HEK293 (cell line): ENCODE data around the gene NLE1.

Source experiments
- CTCF ChIA-PET: fragments of 350-600 bp; formaldehyde crosslinking; extraction: SDS; loops from one replicate; lab custom pipeline; 2021; ENCODE audit warnings: antibody characterized with exemption; lab: Yijun Ruan, JAX
- POLR2A ChIA-PET: fragments of 300-600 bp; formaldehyde crosslinking; extraction: SDS; loops from one replicate; lab custom pipeline; 2020; ENCODE audit warnings: antibody characterized with exemption, inconsistent platforms; lab: Yijun Ruan, JAX
- H3K27ac ChIP-seq: fragments of 200-500 bp; sonication (Bioruptor generic); 2 replicates; pipeline ENCODE4 v1.5.1; 2014; ENCODE audit warnings: low read depth, low read length, control low read depth, inconsistent platforms; ENCODE audit errors: extremely low read depth
- H3K36me3 ChIP-seq, 2 experiments: fragments of 200-500 bp in 1 of 2; sonication (Bioruptor generic) in 1 of 2; 1 replicate in 1 of 2; 2 replicates in 1 of 2; pipeline ENCODE4 v1.5.1; 2014 to 2017; ENCODE audit warnings: inconsistent platforms in 2 of 2, low read length in 2 of 2; ENCODE audit not compliant: control insufficient read depth in 2 of 2, insufficient read depth in 1 of 2
- H3K4me1 ChIP-seq: fragments of 200-500 bp; sonication (Bioruptor generic); 2 replicates; pipeline ENCODE4 v1.5.1; 2014; ENCODE audit warnings: mild to moderate bottlenecking, low read length, inconsistent platforms; ENCODE audit not compliant: control insufficient read depth, insufficient read depth
- H3K4me3 ChIP-seq: 2 replicates; pipeline ENCODE4 v1.5.1; 2011; ENCODE audit warnings: low read depth, mild to moderate bottlenecking, control low read depth, low read length, moderate library complexity
- H3K9me3 ChIP-seq: fragments of 200-500 bp; sonication (Bioruptor generic); 2 replicates; pipeline ENCODE4 v1.5.1; 2014; ENCODE audit warnings: low read depth, low read length, inconsistent platforms; ENCODE audit not compliant: control insufficient read depth, insufficient read depth
- REPIN1 ChIP-seq: fragments of 450-650 bp; formaldehyde crosslinking; IDR thresholded peaks from 2 replicates; pipeline ENCODE4 v1.5.1; 2017; ENCODE audit warnings: missing biosample characterization, missing genetic modification characterization, low read depth
- YY1 ChIP-seq: fragments of 450-650 bp; formaldehyde crosslinking; IDR thresholded peaks from 2 replicates; pipeline ENCODE4 v1.5.1; 2018; ENCODE audit warnings: missing biosample characterization, missing genetic modification characterization
- ZFP3 ChIP-seq: fragments of 450-650 bp; formaldehyde crosslinking; IDR thresholded peaks from 2 replicates; pipeline ENCODE4 v1.5.1; 2016; ENCODE audit warnings: low read depth, missing biosample characterization, missing genetic modification characterization
- ZNF248 ChIP-seq: fragments of 450-650 bp; formaldehyde crosslinking; IDR thresholded peaks from 2 replicates; pipeline ENCODE4 v1.5.1; 2017; ENCODE audit warnings: missing biosample characterization, missing genetic modification characterization
- ZNF37A ChIP-seq: fragments of 450-650 bp; IDR thresholded peaks from 2 replicates; pipeline ENCODE4 v1.5.1; 2018; ENCODE audit warnings: missing biosample characterization, missing genetic modification characterization
- ZNF423 ChIP-seq: fragments of 450-650 bp; formaldehyde crosslinking; IDR thresholded peaks from 2 replicates; pipeline ENCODE4 v1.5.1; 2016; ENCODE audit warnings: missing biosample characterization, missing genetic modification characterization
- ZNF501 ChIP-seq: fragments of 450-650 bp; formaldehyde crosslinking; IDR thresholded peaks from 2 replicates; pipeline ENCODE4 v1.5.1; 2016; ENCODE audit warnings: missing biosample characterization, missing genetic modification characterization
- ZNF670 ChIP-seq: fragments of 450-650 bp; formaldehyde crosslinking; IDR thresholded peaks from 2 replicates; pipeline ENCODE4 v1.5.1; 2016; ENCODE audit warnings: missing biosample characterization, missing genetic modification characterization, low read depth
- ZNF677 ChIP-seq: fragments of 450-650 bp; IDR thresholded peaks from 2 replicates; pipeline ENCODE4 v1.5.0; 2018; ENCODE audit warnings: missing biosample characterization, mild to moderate bottlenecking, missing genetic modification characterization, moderate library complexity
- ZNF792 ChIP-seq: fragments of 450-650 bp; formaldehyde crosslinking; IDR thresholded peaks from 2 replicates; pipeline ENCODE4 v1.5.1; 2016; ENCODE audit warnings: missing biosample characterization, missing genetic modification characterization
- TF ChIP-seq, protein P1 (sequence below): fragments of 450-650 bp; formaldehyde crosslinking; IDR thresholded peaks from 2 replicates; pipeline ENCODE4 v1.5.1; 2016; ENCODE audit warnings: missing biosample characterization, missing genetic modification characterization
- TF ChIP-seq, protein P2 (sequence below): fragments of 450-650 bp; formaldehyde crosslinking; IDR thresholded peaks from 2 replicates; pipeline ENCODE4 v1.5.1; 2016; ENCODE audit warnings: missing biosample characterization, missing genetic modification characterization
- TF ChIP-seq, protein P3 (sequence below): fragments of 450-650 bp; formaldehyde crosslinking; IDR thresholded peaks from 2 replicates; pipeline ENCODE4 v1.5.1; 2017; ENCODE audit warnings: missing biosample characterization, missing genetic modification characterization
- TF ChIP-seq, protein P4 (sequence below): fragments of 450-650 bp; formaldehyde crosslinking; IDR thresholded peaks from 2 replicates; pipeline ENCODE4 v1.5.1; 2016; ENCODE audit warnings: missing biosample characterization, missing genetic modification characterization
- TF ChIP-seq, protein P5 (sequence below): fragments of 450-650 bp; IDR thresholded peaks from 2 replicates; pipeline ENCODE4 v1.5.1; 2018; ENCODE audit warnings: missing biosample characterization, missing genetic modification characterization
- TF ChIP-seq, protein P6 (sequence below): fragments of 450-650 bp; formaldehyde crosslinking; IDR thresholded peaks from 2 replicates; pipeline ENCODE4 v1.5.1; 2016; ENCODE audit warnings: missing biosample characterization, missing genetic modification characterization
- TF ChIP-seq, protein P7 (sequence below): fragments of 450-650 bp; formaldehyde crosslinking; IDR thresholded peaks from 2 replicates; pipeline ENCODE4 v1.5.1; 2016; ENCODE audit warnings: missing biosample characterization, missing genetic modification characterization, borderline replicate concordance

The NLE1 gene

DNA sequence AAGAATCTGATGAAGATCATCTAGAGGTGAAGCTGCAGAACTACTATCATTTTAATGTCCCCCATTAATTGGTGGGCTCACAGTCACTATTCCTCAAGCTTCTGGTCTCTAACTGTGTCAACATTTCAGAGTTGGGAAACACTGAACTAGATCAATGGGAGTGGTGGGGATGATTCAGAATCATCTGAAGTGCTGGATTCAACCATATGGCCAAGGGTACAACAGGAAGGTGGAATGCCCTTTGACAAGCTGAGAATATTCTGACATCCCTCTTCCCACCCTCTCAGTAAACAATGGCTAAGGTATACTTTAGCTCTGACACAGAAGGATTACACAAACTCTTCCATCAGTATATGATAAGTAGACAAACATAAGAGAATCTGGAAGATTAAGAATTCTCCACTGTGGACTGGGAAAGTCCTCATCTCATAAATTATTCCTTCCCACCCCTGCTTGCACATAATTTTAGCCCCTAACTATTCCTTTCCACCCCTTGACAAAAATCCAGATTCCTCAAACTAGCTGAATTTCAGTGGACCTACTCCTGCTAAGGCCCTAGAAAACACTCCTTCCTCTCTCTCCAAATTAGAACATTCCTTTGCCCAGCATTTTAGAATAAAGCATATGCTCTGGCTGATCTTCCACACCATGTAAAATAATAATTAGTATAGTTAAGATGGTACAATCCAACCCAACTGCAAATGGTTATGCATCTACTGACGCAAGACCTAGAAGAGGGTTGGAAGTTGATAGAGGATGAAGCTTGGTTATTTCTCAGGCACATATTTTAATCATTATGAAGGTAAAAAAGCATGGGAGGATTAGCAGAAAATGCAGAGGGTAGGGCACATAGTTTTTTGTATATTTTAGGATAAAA lies 62.3 kb downstream of the NLE1 start:
- Histone ChIP-seq H3K36me3 (no peaks in the 10 kb centered on the region; a peak in 1 of 3 replicates), H3K4me3 (no peak overlapping the region), H3K9me3 (no peaks in the 10 kb centered on the region), H3K4me1 (peaks cover 18% of the 10 kb centered on the region), H3K27ac (no peak overlapping the region)
- TF ChIP-seq, protein P1, sequence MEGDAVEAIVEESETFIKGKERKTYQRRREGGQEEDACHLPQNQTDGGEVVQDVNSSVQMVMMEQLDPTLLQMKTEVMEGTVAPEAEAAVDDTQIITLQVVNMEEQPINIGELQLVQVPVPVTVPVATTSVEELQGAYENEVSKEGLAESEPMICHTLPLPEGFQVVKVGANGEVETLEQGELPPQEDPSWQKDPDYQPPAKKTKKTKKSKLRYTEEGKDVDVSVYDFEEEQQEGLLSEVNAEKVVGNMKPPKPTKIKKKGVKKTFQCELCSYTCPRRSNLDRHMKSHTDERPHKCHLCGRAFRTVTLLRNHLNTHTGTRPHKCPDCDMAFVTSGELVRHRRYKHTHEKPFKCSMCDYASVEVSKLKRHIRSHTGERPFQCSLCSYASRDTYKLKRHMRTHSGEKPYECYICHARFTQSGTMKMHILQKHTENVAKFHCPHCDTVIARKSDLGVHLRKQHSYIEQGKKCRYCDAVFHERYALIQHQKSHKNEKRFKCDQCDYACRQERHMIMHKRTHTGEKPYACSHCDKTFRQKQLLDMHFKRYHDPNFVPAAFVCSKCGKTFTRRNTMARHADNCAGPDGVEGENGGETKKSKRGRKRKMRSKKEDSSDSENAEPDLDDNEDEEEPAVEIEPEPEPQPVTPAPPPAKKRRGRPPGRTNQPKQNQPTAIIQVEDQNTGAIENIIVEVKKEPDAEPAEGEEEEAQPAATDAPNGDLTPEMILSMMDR (tag by site-specific recombination) = no peak
- no peak for TF ChIP-seq ZNF670 (tag by site-specific recombination)
- TF ChIP-seq ZNF792 = no peak
- TF ChIP-seq, protein P2, sequence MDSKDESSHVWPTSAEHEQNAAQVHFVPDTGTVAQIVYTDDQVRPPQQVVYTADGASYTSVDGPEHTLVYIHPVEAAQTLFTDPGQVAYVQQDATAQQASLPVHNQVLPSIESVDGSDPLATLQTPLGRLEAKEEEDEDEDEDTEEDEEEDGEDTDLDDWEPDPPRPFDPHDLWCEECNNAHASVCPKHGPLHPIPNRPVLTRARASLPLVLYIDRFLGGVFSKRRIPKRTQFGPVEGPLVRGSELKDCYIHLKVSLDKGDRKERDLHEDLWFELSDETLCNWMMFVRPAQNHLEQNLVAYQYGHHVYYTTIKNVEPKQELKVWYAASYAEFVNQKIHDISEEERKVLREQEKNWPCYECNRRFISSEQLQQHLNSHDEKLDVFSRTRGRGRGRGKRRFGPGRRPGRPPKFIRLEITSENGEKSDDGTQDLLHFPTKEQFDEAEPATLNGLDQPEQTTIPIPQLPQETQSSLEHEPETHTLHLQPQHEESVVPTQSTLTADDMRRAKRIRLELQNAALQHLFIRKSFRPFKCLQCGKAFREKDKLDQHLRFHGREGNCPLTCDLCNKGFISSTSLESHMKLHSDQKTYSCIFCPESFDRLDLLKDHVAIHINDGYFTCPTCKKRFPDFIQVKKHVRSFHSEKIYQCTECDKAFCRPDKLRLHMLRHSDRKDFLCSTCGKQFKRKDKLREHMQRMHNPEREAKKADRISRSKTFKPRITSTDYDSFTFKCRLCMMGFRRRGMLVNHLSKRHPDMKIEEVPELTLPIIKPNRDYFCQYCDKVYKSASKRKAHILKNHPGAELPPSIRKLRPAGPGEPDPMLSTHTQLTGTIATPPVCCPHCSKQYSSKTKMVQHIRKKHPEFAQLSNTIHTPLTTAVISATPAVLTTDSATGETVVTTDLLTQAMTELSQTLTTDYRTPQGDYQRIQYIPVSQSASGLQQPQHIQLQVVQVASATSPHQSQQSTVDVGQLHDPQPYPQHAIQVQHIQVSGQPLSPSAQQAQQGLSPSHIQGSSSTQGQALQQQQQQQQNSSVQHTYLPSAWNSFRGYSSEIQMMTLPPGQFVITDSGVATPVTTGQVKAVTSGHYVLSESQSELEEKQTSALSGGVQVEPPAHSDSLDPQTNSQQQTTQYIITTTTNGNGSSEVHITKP = peak; percentile 89
- TF ChIP-seq, protein P3, sequence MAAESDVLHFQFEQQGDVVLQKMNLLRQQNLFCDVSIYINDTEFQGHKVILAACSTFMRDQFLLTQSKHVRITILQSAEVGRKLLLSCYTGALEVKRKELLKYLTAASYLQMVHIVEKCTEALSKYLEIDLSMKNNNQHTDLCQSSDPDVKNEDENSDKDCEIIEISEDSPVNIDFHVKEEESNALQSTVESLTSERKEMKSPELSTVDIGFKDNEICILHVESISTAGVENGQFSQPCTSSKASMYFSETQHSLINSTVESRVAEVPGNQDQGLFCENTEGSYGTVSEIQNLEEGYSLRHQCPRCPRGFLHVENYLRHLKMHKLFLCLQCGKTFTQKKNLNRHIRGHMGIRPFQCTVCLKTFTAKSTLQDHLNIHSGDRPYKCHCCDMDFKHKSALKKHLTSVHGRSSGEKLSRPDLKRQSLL = no peak
- TF ChIP-seq ZNF423 (tag by site-specific recombination) = no peak
- no peak for TF ChIP-seq ZNF677 (tag by site-specific recombination)
- TF ChIP-seq YY1 = no peak
- TF ChIP-seq, protein P4, sequence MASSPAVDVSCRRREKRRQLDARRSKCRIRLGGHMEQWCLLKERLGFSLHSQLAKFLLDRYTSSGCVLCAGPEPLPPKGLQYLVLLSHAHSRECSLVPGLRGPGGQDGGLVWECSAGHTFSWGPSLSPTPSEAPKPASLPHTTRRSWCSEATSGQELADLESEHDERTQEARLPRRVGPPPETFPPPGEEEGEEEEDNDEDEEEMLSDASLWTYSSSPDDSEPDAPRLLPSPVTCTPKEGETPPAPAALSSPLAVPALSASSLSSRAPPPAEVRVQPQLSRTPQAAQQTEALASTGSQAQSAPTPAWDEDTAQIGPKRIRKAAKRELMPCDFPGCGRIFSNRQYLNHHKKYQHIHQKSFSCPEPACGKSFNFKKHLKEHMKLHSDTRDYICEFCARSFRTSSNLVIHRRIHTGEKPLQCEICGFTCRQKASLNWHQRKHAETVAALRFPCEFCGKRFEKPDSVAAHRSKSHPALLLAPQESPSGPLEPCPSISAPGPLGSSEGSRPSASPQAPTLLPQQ (tag by site-specific recombination) = no peak
- no peak for TF ChIP-seq ZNF501 (tag by site-specific recombination)
- TF ChIP-seq, protein P5, sequence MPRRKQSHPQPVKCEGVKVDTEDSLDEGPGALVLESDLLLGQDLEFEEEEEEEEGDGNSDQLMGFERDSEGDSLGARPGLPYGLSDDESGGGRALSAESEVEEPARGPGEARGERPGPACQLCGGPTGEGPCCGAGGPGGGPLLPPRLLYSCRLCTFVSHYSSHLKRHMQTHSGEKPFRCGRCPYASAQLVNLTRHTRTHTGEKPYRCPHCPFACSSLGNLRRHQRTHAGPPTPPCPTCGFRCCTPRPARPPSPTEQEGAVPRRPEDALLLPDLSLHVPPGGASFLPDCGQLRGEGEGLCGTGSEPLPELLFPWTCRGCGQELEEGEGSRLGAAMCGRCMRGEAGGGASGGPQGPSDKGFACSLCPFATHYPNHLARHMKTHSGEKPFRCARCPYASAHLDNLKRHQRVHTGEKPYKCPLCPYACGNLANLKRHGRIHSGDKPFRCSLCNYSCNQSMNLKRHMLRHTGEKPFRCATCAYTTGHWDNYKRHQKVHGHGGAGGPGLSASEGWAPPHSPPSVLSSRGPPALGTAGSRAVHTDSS = no peak
- TF ChIP-seq, protein P6, sequence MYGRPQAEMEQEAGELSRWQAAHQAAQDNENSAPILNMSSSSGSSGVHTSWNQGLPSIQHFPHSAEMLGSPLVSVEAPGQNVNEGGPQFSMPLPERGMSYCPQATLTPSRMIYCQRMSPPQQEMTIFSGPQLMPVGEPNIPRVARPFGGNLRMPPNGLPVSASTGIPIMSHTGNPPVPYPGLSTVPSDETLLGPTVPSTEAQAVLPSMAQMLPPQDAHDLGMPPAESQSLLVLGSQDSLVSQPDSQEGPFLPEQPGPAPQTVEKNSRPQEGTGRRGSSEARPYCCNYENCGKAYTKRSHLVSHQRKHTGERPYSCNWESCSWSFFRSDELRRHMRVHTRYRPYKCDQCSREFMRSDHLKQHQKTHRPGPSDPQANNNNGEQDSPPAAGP = peak; percentile 57; the same call in 1 of the 2 replicates
- no peak for TF ChIP-seq ZFP3 (tag by site-specific recombination)
- no peak for TF ChIP-seq ZNF37A (tag by site-specific recombination)
- TF ChIP-seq ZNF248 (tag by site-specific recombination) = no peak
- TF ChIP-seq, protein P7, sequence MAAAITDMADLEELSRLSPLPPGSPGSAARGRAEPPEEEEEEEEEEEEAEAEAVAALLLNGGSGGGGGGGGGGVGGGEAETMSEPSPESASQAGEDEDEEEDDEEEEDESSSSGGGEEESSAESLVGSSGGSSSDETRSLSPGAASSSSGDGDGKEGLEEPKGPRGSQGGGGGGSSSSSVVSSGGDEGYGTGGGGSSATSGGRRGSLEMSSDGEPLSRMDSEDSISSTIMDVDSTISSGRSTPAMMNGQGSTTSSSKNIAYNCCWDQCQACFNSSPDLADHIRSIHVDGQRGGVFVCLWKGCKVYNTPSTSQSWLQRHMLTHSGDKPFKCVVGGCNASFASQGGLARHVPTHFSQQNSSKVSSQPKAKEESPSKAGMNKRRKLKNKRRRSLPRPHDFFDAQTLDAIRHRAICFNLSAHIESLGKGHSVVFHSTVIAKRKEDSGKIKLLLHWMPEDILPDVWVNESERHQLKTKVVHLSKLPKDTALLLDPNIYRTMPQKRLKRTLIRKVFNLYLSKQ = no peak
- TF ChIP-seq REPIN1 (tag by site-specific recombination) = no peak
- ChIA-PET CTCF (interaction anchor here (0.5 to 2.1 kb wide), 5 partner anchors 10 to 433 kb away, joined by 3 to 11 read pairs (median 4); no protein-coding TSS in a partner anchor), POLR2A (interaction anchor here (0.9 kb wide), 1 partner anchor 10 kb away, joined by 3 read pairs; no protein-coding TSS in a partner anchor)
